ENCODE results near the gene CRYBG1.

GRCh38 chr6:106530026-106530425 lies 169.5 kb downstream of the CRYBG1 start:
- TF ChIP-seq CTCF (IDR thresholded peaks at IDR 0.05; ENCODE audit: poor library complexity, severe bottlenecking) (no peak), EP300 (conservative IDR thresholded peaks at IDR 0.05; ENCODE audit: poor library complexity, severe bottlenecking) (no peak), EZH2 (IDR thresholded peaks at IDR 0.05; ENCODE audit: borderline replicate concordance, insufficient read depth, low read length, poor library complexity, severe bottlenecking) (no peak), REST (IDR thresholded peaks at IDR 0.05; ENCODE audit: borderline replicate concordance) (no peak)
